Measurements from ENCODE around the gene SPSB2.
A peak's percentile ranks its signal among the peaks of the same experiment; 100 is the strongest.
"Not testable (repeated sequence)": the region's sequence is repeated elsewhere in the genome, so short reads cannot be mapped to it uniquely, and the experiment has no call there.

SPSB2 gene

GRCh38 chr12:6873094-6874014 is at the start of gene SPSB2:
Gene SPSB2 (minus strand): TSS chr12:6873303. CDS start chr12:6872901, 402 bp downstream.
- peak; percentile 81 to 83 for DNase-seq

GRCh38 chr12:6921996-6922946 is 49.2 kb upstream of the SPSB2 start:
- DNase-seq, result no peak

- DNase-seq, result no peak
Measured at GRCh38 chr12:6921539-6921938, 48.4 kb upstream of the SPSB2 start.

- DNase-seq, result no peak
Measured at GRCh38 chr12:6919588-6919987, 46.5 kb upstream of the SPSB2 start.

- no peak for DNase-seq
Measured at GRCh38 chr12:6917491-6918231, 44.6 kb upstream of the SPSB2 start.

GRCh38 chr12:6916426-6917200 is 43.5 kb upstream of the SPSB2 start:
- no peak for DNase-seq

- no peak for DNase-seq
Measured at GRCh38 chr12:6915789-6916285, 42.7 kb upstream of the SPSB2 start.

- DNase-seq, result no peak
Measured at GRCh38 chr12:6914947-6915788, 42.1 kb upstream of the SPSB2 start.

- peak; percentile 18 to 24 for DNase-seq
Measured at GRCh38 chr12:6914246-6914946, 41.3 kb upstream of the SPSB2 start, which contains the start of gene ENO2. Gene ENO2 (plus strand): TSS chr12:6914580. CDS start chr12:6915833, 1,253 bp downstream.

GRCh38 chr12:6912164-6912935 is 39.2 kb upstream of the SPSB2 start:
- DNase-seq, result no peak

- DNase-seq, result no peak
Measured at GRCh38 chr12:6909421-6910145, 36.5 kb upstream of the SPSB2 start.

GRCh38 chr12:6908141-6908540 is 35.0 kb upstream of the SPSB2 start:
- DNase-seq, result not testable (repeated sequence)

GRCh38 chr12:6905414-6906040 is 32.4 kb upstream of the SPSB2 start:
- DNase-seq, result no peak

- DNase-seq, result peak; percentile 89 to 91
Measured at GRCh38 chr12:6904280-6905276, 31.5 kb upstream of the SPSB2 start, which contains the start of gene LRRC23. Gene LRRC23 (plus strand): TSS chr12:6904822. CDS start chr12:6905634, 812 bp downstream.

GRCh38 chr12:6903722-6904121 is 30.6 kb upstream of the SPSB2 start:
- no peak for DNase-seq

- DNase-seq, result no peak
Measured at GRCh38 chr12:6902448-6902847, 29.3 kb upstream of the SPSB2 start.
